Panc1 (cell line): ENCODE data around the gene KCNQ1. TPM values are rescaled to one million over a fixed set of nuclear protein-coding genes. Genes with fewer than 3 reads are reported as not detected.

ENCODE experiments used
- ATAC-seq: fragments of 200-7000 bp; cut with Tn5 transposase; 2 replicates; pipeline ENCODE4 v1.9.1; 2020; ENCODE audit warnings: mild to moderate bottlenecking, moderate library complexity
- BruUV-seq: library from RNA; stranded (reverse); fragments of 400-500 nt; replicated peaks from 2 replicates; lab custom pipeline; 2021; lab: Mats Ljungman, UMichigan
- CTCF ChIA-PET: fragments of 300-600 bp; sonication (Branson Sonifier 250); formaldehyde crosslinking; loops from one replicate; lab custom pipeline; 2022; ENCODE audit warnings: antibody characterized with exemption; lab: Charles Lee
- POLR2A ChIA-PET: fragments of 300-600 bp; sonication (Branson Sonifier 250); formaldehyde crosslinking; loops from one replicate; lab custom pipeline; 2022; ENCODE audit warnings: antibody characterized with exemption; lab: Charles Lee
- DNase-seq: peaks from one replicate; pipeline ENCODE4 v3.0.0-alpha.2; 2010; ENCODE audit warnings: low read depth, low spot score
- H3K27ac ChIP-seq: 2 replicates; pipeline ENCODE4 v1.5.1; 2011; ENCODE audit warnings: mild to moderate bottlenecking, low read length, inconsistent platforms
- H3K27me3 ChIP-seq: fragments of 200-500 bp; sonication (Bioruptor generic); 2 replicates; pipeline ENCODE4 v1.6.0; 2014; ENCODE audit warnings: low read length, inconsistent platforms; ENCODE audit not compliant: control insufficient read depth, insufficient read depth
- H3K36me3 ChIP-seq: fragments of 200-500 bp; sonication (Bioruptor generic); 2 replicates; pipeline ENCODE4 v1.5.1; 2014; ENCODE audit warnings: inconsistent platforms, mild to moderate bottlenecking, low read length, moderate library complexity; ENCODE audit not compliant: control insufficient read depth, insufficient read depth
- H3K4me1 ChIP-seq: 2 replicates; pipeline ENCODE4 v1.5.1; 2011; ENCODE audit warnings: inconsistent platforms, mild to moderate bottlenecking, low read length, moderate library complexity; ENCODE audit not compliant: control insufficient read depth, insufficient read depth
- H3K4me3 ChIP-seq, 2 experiments: 2 replicates each; pipeline ENCODE4 v1.5.1; 2011 to 2012; ENCODE audit warnings: low read depth in 2 of 2, low read length in 2 of 2, mild to moderate bottlenecking in 2 of 2, inconsistent platforms in 1 of 2, moderate library complexity in 1 of 2
- H3K9me3 ChIP-seq: fragments of 200-500 bp; sonication (Bioruptor generic); 2 replicates; pipeline ENCODE4 v1.5.1; 2014; ENCODE audit warnings: low read depth, mild to moderate bottlenecking, inconsistent platforms, low read length, moderate library complexity; ENCODE audit not compliant: control insufficient read depth, insufficient read depth
- POLR2AphosphoS5 ChIP-seq: IDR thresholded peaks from 2 replicates; pipeline ENCODE4 v1.6.1; 2012; ENCODE audit warnings: mild to moderate bottlenecking, low read depth, low read length, moderate library complexity
- SIN3A ChIP-seq: IDR thresholded peaks from 2 replicates; pipeline ENCODE4 v1.6.1; 2012; ENCODE audit warnings: low read depth, mild to moderate bottlenecking, low read length, moderate library complexity, borderline replicate concordance; ENCODE audit not compliant: insufficient read depth
- TCF7L2 ChIP-seq: IDR thresholded peaks from 2 replicates; pipeline ENCODE4 v1.6.1; 2011; ENCODE audit warnings: mild to moderate bottlenecking, low read depth, low read length, inconsistent platforms
- in situ Hi-C: cut with HindIII; loops from 2 replicates; pipeline ENCODE4 v1.10.0; 2016; ENCODE audit warnings: low sequenced_read_pairs, low pct_unique_long_range_greater_than_20kb
- intact Hi-C: fragments of 100-400 bp; cut with micrococcal nuclease; formaldehyde crosslinking; loops from one replicate; pipeline ENCODE4 v1.10.0; 2022; ENCODE audit not compliant: unreplicated experiment
- total RNA-seq: library from RNA; stranded (reverse); gene quantifications from one replicate; pipeline ENCODE4 v1.2.1, GENCODE V29; 2021; ENCODE audit not compliant: unreplicated experiment
- TF ChIP-seq, protein P1 (sequence below), 2 experiments: IDR thresholded peaks; 2 replicates each; pipeline ENCODE4 v1.6.1; 2011 to 2012; ENCODE audit warnings: low read depth in 2 of 2, control low read depth in 1 of 2, low read length in 1 of 2, mild to moderate bottlenecking in 1 of 2, moderate library complexity in 1 of 2; ENCODE audit not compliant: insufficient read depth in 1 of 2
- TF ChIP-seq, protein P2 (sequence below): fragments of 450-650 bp; IDR thresholded peaks from 2 replicates; pipeline ENCODE4 v1.5.1; 2017; ENCODE audit warnings: mild to moderate bottlenecking

Gene KCNQ1
- total RNA-seq, 1 experiment from 2014 or later: 1.0 TPM

DNA sequence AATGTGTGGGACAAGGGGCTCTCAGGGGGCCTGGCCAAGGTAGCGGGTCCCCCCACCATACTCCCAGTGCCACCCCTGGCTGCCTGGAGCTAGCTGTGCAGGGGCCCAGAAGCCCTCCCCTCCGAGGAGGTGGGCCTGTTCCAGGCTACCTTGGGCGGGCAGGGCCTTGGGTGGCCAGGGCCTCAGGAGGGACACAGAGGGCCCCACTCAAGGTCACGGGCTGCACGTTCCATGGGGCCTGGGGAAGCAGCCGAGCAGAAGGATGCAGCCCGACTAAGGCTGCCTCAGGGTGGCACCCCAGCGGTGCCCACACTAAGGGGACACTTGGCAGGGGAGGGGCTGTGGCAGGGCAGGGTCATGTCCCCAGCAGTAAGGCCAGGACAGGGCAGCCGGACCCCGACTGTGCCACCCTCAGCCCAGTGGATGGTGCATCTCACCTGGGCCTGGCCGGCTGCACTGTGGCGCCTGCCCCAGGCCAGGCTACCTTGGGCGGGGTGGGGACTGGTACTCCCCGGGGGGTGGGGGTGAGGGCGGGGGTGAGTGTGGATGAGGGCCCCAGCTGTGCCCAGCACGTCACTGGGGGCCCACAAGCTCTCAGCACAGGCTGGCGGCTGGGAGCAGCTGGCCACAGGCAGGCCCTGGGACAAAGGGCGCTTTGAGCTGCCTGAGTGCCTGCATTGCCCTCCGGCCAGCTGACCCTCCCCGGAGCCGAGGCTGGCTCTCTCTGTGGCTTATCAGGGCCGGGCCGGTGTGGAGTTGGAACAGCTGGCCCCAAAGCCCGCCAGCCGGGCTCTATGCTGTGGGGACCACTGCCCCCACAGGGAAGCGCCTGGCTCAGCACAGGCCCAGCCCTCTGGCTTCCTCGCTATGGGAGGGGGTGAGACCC, 117.1 kb downstream of the KCNQ1 start:
- in situ Hi-C loops (no loop called here), intact Hi-C loops (no loop called here)
- no peak overlapping the region for H3K4me3 ChIP-seq
- CTCF ChIA-PET: interaction anchor here (1.1 kb wide), 1 partner anchor 29 kb away, joined by 3 read pairs; no protein-coding TSS in a partner anchor
- DNase-seq (no peak), ATAC-seq (peak; percentile 40; the same call in 1 of the 2 replicates)
- H3K27ac ChIP-seq: no peak overlapping the region
- no TSS peak for BruUV-seq
- POLR2A ChIA-PET: no interaction called here
- TF ChIP-seq, protein P1, sequence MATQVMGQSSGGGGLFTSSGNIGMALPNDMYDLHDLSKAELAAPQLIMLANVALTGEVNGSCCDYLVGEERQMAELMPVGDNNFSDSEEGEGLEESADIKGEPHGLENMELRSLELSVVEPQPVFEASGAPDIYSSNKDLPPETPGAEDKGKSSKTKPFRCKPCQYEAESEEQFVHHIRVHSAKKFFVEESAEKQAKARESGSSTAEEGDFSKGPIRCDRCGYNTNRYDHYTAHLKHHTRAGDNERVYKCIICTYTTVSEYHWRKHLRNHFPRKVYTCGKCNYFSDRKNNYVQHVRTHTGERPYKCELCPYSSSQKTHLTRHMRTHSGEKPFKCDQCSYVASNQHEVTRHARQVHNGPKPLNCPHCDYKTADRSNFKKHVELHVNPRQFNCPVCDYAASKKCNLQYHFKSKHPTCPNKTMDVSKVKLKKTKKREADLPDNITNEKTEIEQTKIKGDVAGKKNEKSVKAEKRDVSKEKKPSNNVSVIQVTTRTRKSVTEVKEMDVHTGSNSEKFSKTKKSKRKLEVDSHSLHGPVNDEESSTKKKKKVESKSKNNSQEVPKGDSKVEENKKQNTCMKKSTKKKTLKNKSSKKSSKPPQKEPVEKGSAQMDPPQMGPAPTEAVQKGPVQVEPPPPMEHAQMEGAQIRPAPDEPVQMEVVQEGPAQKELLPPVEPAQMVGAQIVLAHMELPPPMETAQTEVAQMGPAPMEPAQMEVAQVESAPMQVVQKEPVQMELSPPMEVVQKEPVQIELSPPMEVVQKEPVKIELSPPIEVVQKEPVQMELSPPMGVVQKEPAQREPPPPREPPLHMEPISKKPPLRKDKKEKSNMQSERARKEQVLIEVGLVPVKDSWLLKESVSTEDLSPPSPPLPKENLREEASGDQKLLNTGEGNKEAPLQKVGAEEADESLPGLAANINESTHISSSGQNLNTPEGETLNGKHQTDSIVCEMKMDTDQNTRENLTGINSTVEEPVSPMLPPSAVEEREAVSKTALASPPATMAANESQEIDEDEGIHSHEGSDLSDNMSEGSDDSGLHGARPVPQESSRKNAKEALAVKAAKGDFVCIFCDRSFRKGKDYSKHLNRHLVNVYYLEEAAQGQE (IDR thresholded peaks at IDR 0.05; ENCODE audit: insufficient read depth in 1 of 2, low read depth in 2 of 2, low read length in 1 of 2): no peak
- no peak for TF ChIP-seq TCF7L2
- no peak for TF ChIP-seq POLR2AphosphoS5
- TF ChIP-seq SIN3A: no peak
- H3K27me3 ChIP-seq: no peaks in the 10 kb centered on the region
- H3K36me3 ChIP-seq: no peaks in the 10 kb centered on the region
- H3K4me1 ChIP-seq: no peaks in the 10 kb centered on the region
- H3K9me3 ChIP-seq: no peaks in the 10 kb centered on the region

DNA sequence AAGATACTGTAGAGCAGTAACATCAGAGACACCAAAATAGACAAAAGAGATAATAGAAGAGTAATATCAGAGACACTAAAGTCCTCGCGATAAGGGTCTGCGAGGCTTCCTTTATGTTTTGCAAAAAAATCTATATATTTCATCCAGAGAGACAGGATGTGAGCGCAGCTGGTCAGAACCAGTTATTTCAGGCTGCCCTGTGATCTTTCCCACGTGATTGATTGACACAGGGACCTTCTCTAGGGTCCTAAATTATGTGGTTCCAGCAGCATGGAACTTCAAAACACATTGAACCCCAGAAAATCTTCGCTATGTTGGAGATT, 118.0 kb downstream of the KCNQ1 start:
- Histone ChIP-seq H3K9me3 (no peaks in the 10 kb centered on the region), H3K4me1 (no peaks in the 10 kb centered on the region), H3K36me3 (no peaks in the 10 kb centered on the region), H3K27me3 (no peaks in the 10 kb centered on the region), H3K27ac (no peak overlapping the region), H3K4me3 (no peak overlapping the region)
- TF ChIP-seq POLR2AphosphoS5 (no peak), SIN3A (no peak), TCF7L2 (no peak)
- TF ChIP-seq, protein P1 (IDR thresholded peaks at IDR 0.05; ENCODE audit: insufficient read depth in 1 of 2, low read depth in 2 of 2, low read length in 1 of 2): no peak
- TF ChIP-seq, protein P2, sequence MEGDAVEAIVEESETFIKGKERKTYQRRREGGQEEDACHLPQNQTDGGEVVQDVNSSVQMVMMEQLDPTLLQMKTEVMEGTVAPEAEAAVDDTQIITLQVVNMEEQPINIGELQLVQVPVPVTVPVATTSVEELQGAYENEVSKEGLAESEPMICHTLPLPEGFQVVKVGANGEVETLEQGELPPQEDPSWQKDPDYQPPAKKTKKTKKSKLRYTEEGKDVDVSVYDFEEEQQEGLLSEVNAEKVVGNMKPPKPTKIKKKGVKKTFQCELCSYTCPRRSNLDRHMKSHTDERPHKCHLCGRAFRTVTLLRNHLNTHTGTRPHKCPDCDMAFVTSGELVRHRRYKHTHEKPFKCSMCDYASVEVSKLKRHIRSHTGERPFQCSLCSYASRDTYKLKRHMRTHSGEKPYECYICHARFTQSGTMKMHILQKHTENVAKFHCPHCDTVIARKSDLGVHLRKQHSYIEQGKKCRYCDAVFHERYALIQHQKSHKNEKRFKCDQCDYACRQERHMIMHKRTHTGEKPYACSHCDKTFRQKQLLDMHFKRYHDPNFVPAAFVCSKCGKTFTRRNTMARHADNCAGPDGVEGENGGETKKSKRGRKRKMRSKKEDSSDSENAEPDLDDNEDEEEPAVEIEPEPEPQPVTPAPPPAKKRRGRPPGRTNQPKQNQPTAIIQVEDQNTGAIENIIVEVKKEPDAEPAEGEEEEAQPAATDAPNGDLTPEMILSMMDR: no peak
- intact Hi-C loops (no loop called here), in situ Hi-C loops (no loop called here)
- ATAC-seq (no peak), DNase-seq (no peak)
- ChIA-PET CTCF (no interaction called here), POLR2A (interaction anchor here (0.6 kb wide), 1 partner anchor 567 kb away, joined by 10 read pairs; no protein-coding TSS in a partner anchor)
- BruUV-seq: no TSS peak
